Activated naive CD4-positive, alpha-beta T cell treated with anti-CD3 and anti-CD28 coated beads, Interleukin-2, amount 50 U/mL, for 72 hours (primary cell): Measurements from ENCODE around the gene PHIP. TPM values are rescaled to one million over a fixed set of nuclear protein-coding genes. Genes with fewer than 3 reads are reported as not detected.

Source experiments
- ATAC-seq, 2 donors: fragments of 150-1000 bp; cut with Tn5 transposase; 2 replicates each; pipeline ENCODE4 v1.10.0; 2021; ENCODE audit warnings: mild to moderate bottlenecking in 2 of 2, moderate library complexity in 2 of 2
- DNase-seq, 2 donors: peaks; one replicate each; pipeline ENCODE4 v3.0.0; 2021 to 2022; ENCODE audit warnings: low spot score in 2 of 2
- H3K27ac Mint-ChIP-seq, 2 donors: one replicate each; pipeline ENCODE4 v1.8.0; 2022; ENCODE audit warnings: mild to moderate bottlenecking in 2 of 2, mixed read lengths in 2 of 2
- H3K36me3 Mint-ChIP-seq, 2 donors: one replicate each; pipeline ENCODE4 v1.8.0; 2022; ENCODE audit warnings: mixed read lengths in 2 of 2
- H3K9me3 Mint-ChIP-seq, 2 donors: one replicate each; pipeline ENCODE4 v1.8.0; 2022; ENCODE audit warnings: mixed read lengths in 2 of 2
- total RNA-seq, 2 donors: library from RNA; stranded (reverse); gene quantifications; one replicate each; pipeline ENCODE4 v1.2.3, GENCODE V29; 2022

The PHIP gene
- total RNA-seq, 2 donors from 2014 or later = 26.8 to 37.8 TPM

- DNase-seq = peak; percentile 89
- peak; percentile 63 to 76 for ATAC-seq
- Mint-ChIP-seq H3K36me3 (peaks cover 5 to 17% of the 10 kb centered on the region in 2 donors), H3K9me3 (no peaks in the 10 kb centered on the region), H3K27ac (peak overlapping the region; percentile 88 to 92)
These were observed 1.0 kb downstream of the PHIP start for GRCh38 chr6:79076782-79077641.

GRCh38 chr6:79076160-79076559 lies 1.9 kb downstream of the PHIP start:
- ATAC-seq = no peak
- H3K9me3 Mint-ChIP-seq = no peaks in the 10 kb centered on the region
- H3K36me3 Mint-ChIP-seq = peaks cover 5 to 17% of the 10 kb centered on the region in 2 donors
- DNase-seq = no peak
- H3K27ac Mint-ChIP-seq = peak overlapping the region; percentile 88 to 92

- no peak overlapping the region for H3K27ac Mint-ChIP-seq
- H3K9me3 Mint-ChIP-seq = no peaks in the 10 kb centered on the region
- DNase-seq (no peak), ATAC-seq (no peak)
- peaks cover 5 to 14% of the 10 kb centered on the region in 2 donors for H3K36me3 Mint-ChIP-seq
These were observed 4.2 kb downstream of the PHIP start for GRCh38 chr6:79073888-79074287.

DNA sequence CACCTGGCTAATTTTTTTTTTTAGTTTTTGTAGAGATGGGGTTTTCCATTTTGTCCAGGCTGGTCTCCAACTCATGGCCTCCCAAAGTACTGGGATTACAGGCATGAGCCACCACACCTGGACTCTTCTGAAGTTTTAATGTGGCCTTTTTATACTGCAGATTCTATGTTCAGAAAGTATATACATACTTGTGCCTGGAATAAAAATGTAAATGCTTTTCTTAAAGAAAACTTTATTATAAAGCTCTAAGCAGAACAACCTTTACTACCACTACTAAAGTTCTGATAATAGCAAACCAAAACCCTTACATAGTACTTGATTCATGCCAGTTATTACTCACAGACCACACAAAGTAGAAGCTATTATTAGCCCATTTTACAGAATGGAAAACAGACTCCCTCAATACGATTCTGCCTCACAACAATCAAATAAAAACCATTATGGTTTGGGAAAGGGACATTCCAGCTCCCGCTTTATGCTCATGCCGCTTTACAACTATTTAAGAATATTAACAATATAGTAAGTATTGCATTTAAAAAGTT lies 5.3 kb downstream of the PHIP start:
- peaks cover 5 to 6% of the 10 kb centered on the region in 2 donors for H3K36me3 Mint-ChIP-seq
- H3K27ac Mint-ChIP-seq = peak overlapping the region in 1 of 2 donors; percentile 29
- DNase-seq (no peak), ATAC-seq (no peak)
- no peaks in the 10 kb centered on the region for H3K9me3 Mint-ChIP-seq

DNA sequence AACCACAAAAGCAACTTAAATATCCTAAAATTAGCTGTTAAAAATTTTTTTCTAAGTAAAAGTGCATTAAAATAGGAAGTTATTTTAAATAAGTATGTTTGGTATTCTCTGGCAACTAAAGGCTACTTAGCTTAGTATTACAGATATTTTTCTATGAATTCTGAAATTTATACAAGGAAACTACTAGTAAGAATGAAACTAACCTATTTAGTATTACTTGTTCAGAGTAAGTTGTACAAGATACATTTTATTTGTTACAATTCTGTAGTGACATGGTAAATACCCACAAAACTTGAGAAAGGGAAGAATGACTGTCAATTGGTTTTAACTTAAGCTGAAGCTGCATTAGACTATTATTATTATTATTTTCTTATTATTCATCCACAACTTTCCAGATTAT lies 6.5 kb downstream of the PHIP start:
- Mint-ChIP-seq H3K27ac (no peak overlapping the region), H3K9me3 (no peaks in the 10 kb centered on the region), H3K36me3 (peaks cover 5 to 6% of the 10 kb centered on the region in 2 donors)
- ATAC-seq = no peak
- DNase-seq = no peak

DNA sequence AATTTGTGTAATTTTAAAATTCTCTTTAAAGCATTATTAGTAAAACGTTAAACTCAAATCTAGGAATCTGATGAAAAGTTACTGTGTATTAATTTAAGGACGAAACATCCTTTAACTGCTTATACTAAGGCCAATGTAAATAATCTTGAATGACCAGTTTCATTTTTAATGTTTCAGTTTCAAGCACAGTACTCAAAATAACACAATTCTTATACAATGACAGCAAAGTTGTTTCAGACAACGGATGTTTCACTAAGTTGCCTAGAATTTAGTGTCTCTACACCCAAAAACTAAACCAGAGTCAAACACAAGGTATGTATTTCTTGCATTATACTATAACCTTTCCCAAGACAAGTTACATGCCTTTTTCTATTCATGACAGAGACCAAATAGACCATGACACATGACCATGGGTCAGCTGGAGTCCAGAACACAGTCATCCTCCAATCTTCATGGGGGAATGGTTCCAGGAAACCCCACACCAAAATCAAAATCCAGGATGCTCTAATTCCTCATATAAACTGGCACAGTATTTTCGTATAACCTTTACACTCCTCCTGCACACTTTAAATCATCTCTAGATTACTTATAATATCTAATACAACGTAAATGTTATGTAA lies 7.7 kb downstream of the PHIP start:
- Mint-ChIP-seq H3K36me3 (no peaks in the 10 kb centered on the region), H3K9me3 (no peaks in the 10 kb centered on the region), H3K27ac (no peak overlapping the region)
- no peak for ATAC-seq
- no peak for DNase-seq

DNA sequence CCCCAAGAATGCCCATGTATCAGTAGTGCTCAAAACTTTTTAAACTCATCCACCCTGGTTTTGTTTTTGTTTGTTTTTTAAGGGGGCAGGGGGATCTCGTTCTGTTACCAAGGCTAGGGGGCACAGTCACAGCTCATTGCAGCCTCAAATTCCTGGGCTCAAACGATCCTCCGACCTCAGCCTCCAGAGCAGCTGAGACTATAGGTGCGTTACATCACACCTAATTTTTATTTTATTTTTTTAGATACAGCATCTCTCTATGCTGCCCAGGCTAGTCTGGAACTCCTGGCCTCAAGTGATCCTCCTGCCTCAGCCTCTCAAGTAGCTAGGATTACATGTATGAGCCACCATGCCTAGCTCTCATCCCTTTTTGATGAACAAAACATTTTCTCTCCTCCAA lies 11.2 kb downstream of the PHIP start:
- ATAC-seq (no peak), DNase-seq (no peak)
- no peak overlapping the region for H3K27ac Mint-ChIP-seq
- H3K9me3 Mint-ChIP-seq = no peaks in the 10 kb centered on the region
- H3K36me3 Mint-ChIP-seq = no peaks in the 10 kb centered on the region

DNA sequence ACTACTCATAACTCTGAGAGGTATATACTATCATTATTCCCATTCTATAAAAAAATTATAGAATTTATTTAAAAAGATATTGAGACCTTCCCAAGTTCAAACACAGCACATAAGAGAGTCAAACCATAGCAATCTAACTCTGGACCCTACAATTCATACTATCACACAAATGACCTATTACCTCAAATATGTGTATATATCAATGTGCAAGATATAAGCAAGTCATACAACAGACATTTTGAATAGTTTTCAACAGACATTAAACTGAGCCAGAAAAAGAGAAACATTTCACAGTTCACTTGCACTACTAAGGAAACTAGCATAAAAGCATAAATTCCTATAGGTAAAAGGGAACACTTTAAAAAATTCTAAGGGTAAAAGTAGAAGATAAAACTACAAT lies 11.7 kb downstream of the PHIP start:
- H3K27ac Mint-ChIP-seq = no peak overlapping the region
- ATAC-seq = no peak
- no peaks in the 10 kb centered on the region for H3K36me3 Mint-ChIP-seq
- no peaks in the 10 kb centered on the region for H3K9me3 Mint-ChIP-seq
- DNase-seq = no peak

GRCh38 chr6:79065232-79065631 lies 12.8 kb downstream of the PHIP start:
- H3K27ac Mint-ChIP-seq = no peak overlapping the region
- ATAC-seq = no peak
- no peaks in the 10 kb centered on the region for H3K36me3 Mint-ChIP-seq
- H3K9me3 Mint-ChIP-seq = no peaks in the 10 kb centered on the region
- no peak for DNase-seq

GRCh38 chr6:79064635-79065034 lies 13.4 kb downstream of the PHIP start:
- DNase-seq = no peak
- no peak overlapping the region for H3K27ac Mint-ChIP-seq
- no peak for ATAC-seq
- no peaks in the 10 kb centered on the region for H3K36me3 Mint-ChIP-seq
- H3K9me3 Mint-ChIP-seq = no peaks in the 10 kb centered on the region

DNA sequence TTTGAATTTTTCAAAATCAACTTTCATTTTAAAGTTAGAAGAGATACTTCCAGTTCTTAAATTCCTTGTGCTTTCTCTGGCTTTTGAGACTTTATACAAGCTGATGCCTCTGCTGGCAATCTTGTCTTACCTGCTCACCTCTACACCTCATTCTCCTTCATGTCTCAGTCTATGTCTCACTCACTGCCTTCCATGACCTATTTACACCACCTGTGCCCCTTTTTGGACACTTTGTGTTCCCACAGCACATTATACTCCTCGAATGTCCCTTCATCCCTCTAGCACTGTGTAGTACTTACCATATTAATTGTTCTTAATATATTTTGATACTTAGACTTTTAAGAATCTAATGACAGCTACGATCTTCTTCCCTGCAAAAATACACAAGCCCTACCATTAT lies 15.3 kb downstream of the PHIP start:
- ATAC-seq = no peak
- DNase-seq = no peak
- H3K27ac Mint-ChIP-seq = no peak overlapping the region
- peaks cover 0 to 2% of the 10 kb centered on the region in 2 donors for H3K36me3 Mint-ChIP-seq
- no peaks in the 10 kb centered on the region for H3K9me3 Mint-ChIP-seq

- no peak for ATAC-seq
- peaks cover 10 to 31% of the 10 kb centered on the region in 2 donors for H3K36me3 Mint-ChIP-seq
These were observed 20.3 kb downstream of the PHIP start for GRCh38 chr6:79057746-79058145.

GRCh38 chr6:79056226-79056625 lies 21.8 kb downstream of the PHIP start:
- Mint-ChIP-seq H3K9me3 (peaks cover 0 to 4% of the 10 kb centered on the region in 2 donors), H3K36me3 (peaks cover 18 to 43% of the 10 kb centered on the region in 2 donors), H3K27ac (no peak overlapping the region)
- DNase-seq = no peak
- ATAC-seq = no peak

More at GRCh38 chr6:79057746-79058145, 20.3 kb downstream of the PHIP start:
- no peak for DNase-seq
- no peak overlapping the region for H3K27ac Mint-ChIP-seq
- H3K9me3 Mint-ChIP-seq = no peaks in the 10 kb centered on the region

DNA sequence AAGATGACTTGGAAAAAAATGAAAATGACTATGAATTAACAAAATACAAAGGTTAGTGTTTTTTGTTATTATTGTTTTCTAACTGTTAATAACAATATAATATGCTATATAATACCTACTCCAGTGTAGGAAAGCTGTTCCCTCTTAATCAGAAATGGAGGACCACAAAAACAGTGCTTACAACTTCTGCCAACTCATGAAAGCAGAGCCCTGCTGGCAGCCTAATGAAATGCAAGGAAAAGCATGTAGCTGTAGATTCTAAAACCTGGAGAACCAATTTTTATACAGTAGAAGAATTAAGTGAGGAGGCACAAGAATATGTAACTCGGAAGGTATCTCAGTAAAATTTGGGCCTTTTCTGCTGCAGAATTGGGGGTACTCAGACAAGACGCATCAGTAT lies 29.4 kb downstream of the PHIP start:
- Mint-ChIP-seq H3K9me3 (peaks cover 0 to 4% of the 10 kb centered on the region in 2 donors), H3K36me3 (peaks cover 11 to 34% of the 10 kb centered on the region in 2 donors), H3K27ac (no peak overlapping the region)
- DNase-seq (no peak), ATAC-seq (no peak)

DNA sequence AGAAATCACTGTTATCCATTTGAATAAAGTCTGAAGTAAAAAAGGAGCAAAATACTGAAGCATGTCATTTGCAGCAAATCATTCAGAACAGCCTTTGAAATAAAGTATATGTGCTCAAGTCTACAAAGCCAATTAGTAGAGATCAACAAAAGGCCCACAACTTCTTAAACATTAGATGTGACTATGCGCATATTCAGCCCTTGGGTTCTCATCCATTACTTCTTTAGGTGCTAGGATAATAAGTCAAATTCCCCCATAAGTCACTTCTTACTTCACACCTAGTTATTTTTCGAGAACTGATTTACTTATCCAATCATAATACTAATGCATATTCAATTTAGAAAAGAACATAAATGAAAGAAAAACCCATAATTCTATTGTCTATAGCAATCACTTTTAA lies 31.0 kb downstream of the PHIP start:
- Mint-ChIP-seq H3K9me3 (peaks cover 0 to 3% of the 10 kb centered on the region in 2 donors), H3K36me3 (peaks cover 3 to 19% of the 10 kb centered on the region in 2 donors), H3K27ac (no peak overlapping the region)
- DNase-seq (no peak), ATAC-seq (no peak)

GRCh38 chr6:79045966-79046365 lies 32.1 kb downstream of the PHIP start:
- H3K27ac Mint-ChIP-seq = no peak overlapping the region
- H3K36me3 Mint-ChIP-seq = peaks cover 0 to 18% of the 10 kb centered on the region in 2 donors
- ATAC-seq (no peak), DNase-seq (no peak)
- no peaks in the 10 kb centered on the region for H3K9me3 Mint-ChIP-seq

GRCh38 chr6:79042799-79043126 lies 35.3 kb downstream of the PHIP start:
- no peak overlapping the region for H3K27ac Mint-ChIP-seq
- DNase-seq (no peak), ATAC-seq (peak in 1 of 2 donors; percentile 43)
- peaks cover 11 to 29% of the 10 kb centered on the region in 2 donors for H3K36me3 Mint-ChIP-seq
- no peaks in the 10 kb centered on the region for H3K9me3 Mint-ChIP-seq
